ELR (cell line): ENCODE data around the gene PPM1H.
"Not testable (repeated sequence)": the region's sequence is repeated elsewhere in the genome, so short reads cannot be mapped to it uniquely, and the experiment has no call there.

ENCODE experiments used
- DNase-seq: peaks from one replicate; pipeline ENCODE4 v3.0.0-alpha.2; 2015; ENCODE audit warnings: low read depth

Gene PPM1H

GRCh38 chr12:62732861-62733427, 202.0 kb downstream of the PPM1H start:
- peak; percentile 88 for DNase-seq

DNA sequence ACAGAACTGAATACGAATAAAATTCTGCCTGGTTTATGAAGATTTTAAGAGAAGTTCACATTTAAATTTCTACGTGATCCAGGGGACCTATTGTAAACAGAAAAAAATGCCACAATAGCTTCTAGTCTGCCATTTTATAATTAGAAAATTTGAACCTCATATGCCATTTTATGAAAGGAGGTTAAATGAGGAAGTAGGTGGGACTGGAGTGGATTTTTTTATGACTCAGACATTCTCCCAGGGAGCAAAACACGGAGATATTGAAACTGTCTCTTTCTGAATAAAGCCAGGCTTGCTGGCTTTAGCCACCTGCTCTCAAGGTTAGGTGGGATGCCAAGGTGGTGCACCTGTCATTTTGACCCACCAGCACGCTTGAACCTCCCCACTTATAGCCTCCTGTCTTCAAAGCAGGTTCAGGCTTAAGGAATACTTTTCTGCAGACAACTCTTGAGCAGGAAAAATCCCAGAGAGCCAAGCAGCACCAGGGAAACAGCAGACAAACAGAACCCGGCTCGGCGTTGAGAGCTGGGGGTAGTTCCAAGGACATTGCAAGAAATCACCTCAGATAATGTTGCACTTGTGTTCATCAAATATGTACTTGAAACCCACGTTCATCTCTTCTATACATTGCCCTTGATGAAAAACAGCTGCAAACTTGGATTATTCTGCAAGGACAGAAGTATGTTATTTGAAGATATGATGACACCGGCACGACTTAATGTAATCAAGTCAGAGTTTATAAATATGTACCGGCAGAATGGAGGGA, 203.7 kb downstream of the PPM1H start:
- peak; percentile 68 for DNase-seq

- peak; percentile 22 for DNase-seq
Observed at GRCh38 chr12:62730649-62731048, 204.3 kb downstream of the PPM1H start.

DNA sequence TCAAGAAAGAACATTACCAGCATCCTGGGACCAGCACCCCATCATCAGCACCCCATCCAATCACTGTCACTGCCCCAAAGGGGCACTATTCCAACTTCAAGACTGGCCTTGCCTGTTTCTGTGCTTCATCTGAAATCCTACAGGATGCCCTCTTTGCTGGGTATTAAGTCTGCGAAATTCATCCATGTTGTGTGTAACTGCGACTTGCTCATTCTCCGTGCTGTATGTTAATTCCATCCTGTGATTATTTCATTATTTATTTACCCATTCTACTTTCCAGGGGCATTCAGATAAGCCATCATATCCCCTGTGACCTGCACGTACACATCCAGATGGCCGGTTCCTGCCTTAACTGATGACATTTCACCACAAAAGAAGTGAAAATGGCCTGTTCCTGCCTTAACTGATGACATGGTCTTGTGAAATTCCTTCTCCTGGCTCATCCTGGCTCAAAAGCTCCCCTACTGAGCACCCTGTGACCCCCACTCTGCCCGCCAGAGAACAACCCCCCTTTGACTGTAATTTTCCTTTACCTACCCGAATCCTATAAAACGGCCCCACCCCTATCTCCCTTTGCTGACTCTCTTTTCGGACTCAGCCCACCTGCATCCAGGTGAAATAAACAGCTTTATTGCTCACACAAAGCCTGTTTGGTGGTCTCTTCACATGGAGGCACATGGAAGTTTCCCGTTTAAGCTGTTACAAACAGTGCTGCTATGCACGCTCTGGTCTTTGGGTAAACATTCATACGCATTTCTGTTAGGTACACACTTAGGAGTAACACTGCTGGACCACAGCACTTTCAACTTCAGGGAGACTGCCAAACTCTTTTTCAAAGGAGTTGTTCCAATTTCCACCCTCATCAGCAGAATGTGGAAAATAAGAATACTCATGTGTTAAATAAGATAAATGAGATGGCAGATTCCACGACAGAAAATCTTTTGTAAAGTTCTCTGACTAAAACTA, 205.1 kb downstream of the PPM1H start:
- not testable (repeated sequence) for DNase-seq

GRCh38 chr12:62728741-62729140, 206.2 kb downstream of the PPM1H start:
- DNase-seq = no peak

- DNase-seq = no peak
Observed at GRCh38 chr12:62726471-62726980, 208.4 kb downstream of the PPM1H start.

DNA sequence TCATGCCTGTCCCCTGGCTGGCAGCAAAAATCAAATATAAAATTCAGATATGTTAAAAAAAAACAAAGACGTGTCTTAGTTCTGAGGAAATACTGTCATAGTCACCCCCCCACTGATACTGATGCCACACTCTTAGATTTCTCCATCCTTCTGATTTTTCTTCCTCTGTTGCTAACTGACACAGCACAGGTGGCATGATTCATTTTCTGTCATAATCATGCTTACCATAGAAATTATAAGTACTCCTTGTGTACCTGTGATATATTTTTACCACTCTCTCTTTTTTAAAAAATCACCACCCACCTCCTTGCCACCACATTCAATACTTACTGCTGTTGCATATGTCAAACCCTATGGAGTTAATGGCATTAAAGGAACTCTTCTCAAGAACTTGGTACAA, 209.2 kb downstream of the PPM1H start:
- DNase-seq = peak; percentile 13

GRCh38 chr12:62724947-62725451, 210.0 kb downstream of the PPM1H start:
- DNase-seq = peak; percentile 98

GRCh38 chr12:62724285-62724684, 210.7 kb downstream of the PPM1H start:
- no peak for DNase-seq

DNA sequence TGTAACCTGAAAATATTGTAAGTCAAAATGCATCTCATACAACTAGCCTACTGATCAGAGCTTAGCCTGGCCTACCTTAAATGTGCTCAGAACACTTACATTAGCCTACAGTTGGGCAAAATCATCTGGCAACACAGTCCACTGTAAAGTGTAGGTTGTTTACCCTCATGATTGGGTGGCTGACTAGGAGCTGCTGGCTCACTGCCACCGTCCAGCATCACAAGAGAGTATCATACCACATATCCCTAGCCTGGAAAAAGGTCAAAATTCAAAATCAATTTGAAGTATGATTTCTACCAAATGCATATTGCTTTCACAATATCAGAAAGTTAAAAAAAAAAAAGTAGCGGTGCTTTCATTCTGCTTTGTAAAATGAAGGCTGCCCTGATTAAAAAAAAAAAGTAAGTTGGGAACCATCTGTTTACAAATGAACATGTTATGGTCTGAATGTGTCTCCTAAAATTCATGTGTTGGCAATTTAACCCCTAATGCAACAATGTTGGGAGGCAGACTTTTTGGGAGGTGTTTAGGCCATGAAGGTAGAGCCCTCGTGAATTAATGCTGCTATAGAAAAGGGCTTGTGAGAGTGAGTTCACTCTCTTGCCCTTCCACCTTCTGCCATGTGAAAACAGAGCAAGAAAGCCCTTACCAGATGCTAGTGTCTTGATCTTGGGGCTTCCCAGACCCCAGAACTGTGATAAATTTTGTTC, 211.8 kb downstream of the PPM1H start:
- DNase-seq = peak; percentile 32

- DNase-seq = no peak
Observed at GRCh38 chr12:62720661-62721330, 214.2 kb downstream of the PPM1H start.

DNA sequence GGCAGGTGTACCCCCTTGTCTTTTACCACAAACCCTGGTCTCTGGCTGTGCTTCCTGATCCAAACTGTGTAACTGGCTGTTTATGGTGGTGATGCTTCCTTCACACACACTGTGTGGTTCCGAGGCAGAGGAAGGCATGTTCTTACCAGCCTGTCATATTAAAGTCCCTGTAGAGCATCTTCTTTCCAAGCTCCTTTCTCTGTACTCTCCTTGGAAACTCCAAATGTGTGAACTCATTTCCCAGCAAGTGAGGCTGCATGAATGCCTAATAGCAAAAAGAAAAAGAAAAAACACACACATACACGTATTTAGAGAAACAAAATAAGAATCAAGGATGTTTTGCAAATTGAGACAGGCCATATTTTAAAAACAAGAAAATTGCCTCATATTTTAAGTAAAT, 214.9 kb downstream of the PPM1H start:
- no peak for DNase-seq

DNA sequence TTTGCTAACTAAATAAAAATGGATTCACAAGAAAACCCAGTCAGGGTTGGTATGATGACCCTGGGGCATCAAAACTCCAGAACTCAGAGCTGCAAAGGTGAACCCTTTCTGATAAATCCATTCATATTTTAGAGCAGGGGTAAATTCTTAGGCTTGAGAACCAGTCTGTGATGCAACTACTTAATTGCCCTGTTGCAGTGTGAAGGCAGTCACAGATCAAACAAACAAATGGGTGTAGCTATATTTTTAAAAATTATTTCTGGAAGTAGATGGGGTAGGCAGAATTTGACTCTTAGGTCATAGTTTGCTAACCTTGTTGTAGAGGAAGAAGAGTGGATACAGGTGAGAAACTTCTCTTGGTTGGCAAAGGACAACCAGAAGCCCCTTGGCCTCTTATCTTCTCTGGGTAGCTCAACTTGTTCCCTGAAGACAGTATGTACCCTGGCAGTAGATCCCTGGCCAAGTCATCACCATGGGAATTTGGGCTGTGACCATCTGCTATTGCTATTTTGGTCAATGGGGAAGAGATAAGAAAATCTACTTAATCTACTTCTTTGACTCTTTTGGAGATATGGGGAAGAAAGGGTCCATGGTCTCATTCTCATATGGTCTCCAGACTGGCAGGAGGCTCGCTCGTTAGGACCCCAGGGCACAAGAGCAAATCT, 216.1 kb downstream of the PPM1H start:
- no peak for DNase-seq

GRCh38 chr12:62717643-62718042, 217.3 kb downstream of the PPM1H start:
- no peak for DNase-seq

GRCh38 chr12:62716866-62717525, 218.0 kb downstream of the PPM1H start:
- no peak for DNase-seq

DNA sequence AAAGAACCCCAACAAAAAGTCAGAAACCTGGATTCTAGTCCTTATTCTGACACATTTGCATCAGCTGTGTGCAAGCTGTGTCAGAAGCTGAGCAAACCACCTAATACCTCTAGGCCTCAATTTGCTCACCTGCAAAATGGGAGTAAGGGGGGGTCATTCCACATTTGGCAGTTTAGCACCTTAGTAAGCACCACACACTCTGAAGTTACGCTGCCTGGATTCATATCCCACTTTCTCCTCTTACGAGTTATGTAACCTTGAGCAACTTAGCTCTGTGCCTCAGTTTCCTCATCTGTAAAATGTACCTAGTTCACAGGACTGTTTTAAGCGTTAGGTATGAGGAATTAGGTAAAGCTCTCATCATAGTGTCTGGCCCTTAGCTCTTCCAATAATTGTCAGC, 218.9 kb downstream of the PPM1H start:
- no peak for DNase-seq

- DNase-seq = no peak
Observed at GRCh38 chr12:62714774-62715721, 219.9 kb downstream of the PPM1H start.

- no peak for DNase-seq
Observed at GRCh38 chr12:62714181-62714773, 220.7 kb downstream of the PPM1H start.
